ENCODE results near the gene SUGP2.

SUGP2 gene

GRCh38 chr19:18990128-18990708 is 43.1 kb downstream of the SUGP2 start:
- TF ChIP-seq CTCF (IDR thresholded peaks at IDR 0.05; ENCODE audit: borderline replicate concordance, control extremely low read depth, extremely low read depth, insufficient read depth, missing control alignments), result no peak
- in situ Hi-C loops (cut with MboI; ENCODE audit: low sequenced_read_pairs, unreplicated experiment), result no loop called here
- DNase-seq (ENCODE audit: low spot score), result no peak

GRCh38 chr19:18989316-18989715 is 44.0 kb downstream of the SUGP2 start:
- TF ChIP-seq CTCF (IDR thresholded peaks at IDR 0.05; ENCODE audit: borderline replicate concordance, control extremely low read depth, extremely low read depth, insufficient read depth, missing control alignments), result no peak
- in situ Hi-C loops (cut with MboI; ENCODE audit: low sequenced_read_pairs, unreplicated experiment), result no loop called here
- DNase-seq (ENCODE audit: low spot score), result no peak

GRCh38 chr19:18987456-18987855 is 45.9 kb downstream of the SUGP2 start:
- DNase-seq (ENCODE audit: low spot score), result no peak
- in situ Hi-C loops (cut with MboI; ENCODE audit: low sequenced_read_pairs, unreplicated experiment), result no loop called here
- TF ChIP-seq CTCF (IDR thresholded peaks at IDR 0.05; ENCODE audit: borderline replicate concordance, control extremely low read depth, extremely low read depth, insufficient read depth, missing control alignments), result no peak

DNA sequence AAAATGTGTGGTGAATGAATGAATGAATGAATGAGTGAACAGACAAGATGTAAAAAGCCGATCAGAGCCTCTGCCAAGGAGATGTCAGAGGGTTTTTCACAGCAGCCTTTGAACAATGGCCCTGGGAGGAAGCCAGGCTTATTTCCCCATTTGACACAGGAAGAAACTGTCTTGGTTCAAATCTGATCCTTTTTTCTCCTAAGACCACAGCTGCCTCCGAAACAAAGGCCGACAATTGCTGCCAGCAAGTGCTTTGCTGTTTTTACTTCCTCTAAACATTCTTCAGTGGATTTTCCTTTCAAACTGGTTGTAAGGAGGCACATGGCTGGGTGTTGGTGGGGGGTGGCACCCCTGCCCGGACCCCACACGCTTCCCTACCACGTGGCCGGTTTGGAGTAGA is 48.1 kb downstream of the SUGP2 start:
- in situ Hi-C loops (cut with MboI; ENCODE audit: low sequenced_read_pairs, unreplicated experiment), result no loop called here
- TF ChIP-seq CTCF (IDR thresholded peaks at IDR 0.05; ENCODE audit: borderline replicate concordance, control extremely low read depth, extremely low read depth, insufficient read depth, missing control alignments), result no peak
- no peak for DNase-seq (ENCODE audit: low spot score)

GRCh38 chr19:18984251-18984650 is 49.1 kb downstream of the SUGP2 start:
- no peak for TF ChIP-seq CTCF (IDR thresholded peaks at IDR 0.05; ENCODE audit: borderline replicate concordance, control extremely low read depth, extremely low read depth, insufficient read depth, missing control alignments)
- no peak for DNase-seq (ENCODE audit: low spot score)
- in situ Hi-C loops (cut with MboI; ENCODE audit: low sequenced_read_pairs, unreplicated experiment), result no loop called here

DNA sequence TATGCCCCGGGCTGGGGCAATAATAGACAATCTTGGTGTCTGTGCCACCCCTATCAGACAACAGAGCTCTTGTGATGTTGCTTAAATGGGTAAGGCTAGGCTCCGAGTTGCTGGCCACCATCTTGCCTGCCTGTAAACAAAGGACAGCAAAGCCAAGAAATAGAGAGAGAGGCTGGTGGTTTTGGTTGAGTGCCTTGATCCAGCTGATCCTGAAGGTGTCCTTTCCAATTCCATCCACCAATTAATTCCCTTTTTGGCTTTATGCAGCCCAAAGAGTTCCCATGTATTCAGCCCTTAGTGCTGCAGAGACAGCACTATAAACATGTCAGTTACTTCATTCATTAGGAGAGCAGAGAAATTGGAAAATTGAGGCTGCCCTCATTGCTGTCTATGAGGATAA is 50.6 kb downstream of the SUGP2 start:
- DNase-seq (ENCODE audit: low spot score), result no peak
- no peak for TF ChIP-seq CTCF (IDR thresholded peaks at IDR 0.05; ENCODE audit: borderline replicate concordance, control extremely low read depth, extremely low read depth, insufficient read depth, missing control alignments)
- in situ Hi-C loops (cut with MboI; ENCODE audit: low sequenced_read_pairs, unreplicated experiment), result no loop called here

Measured in GM13976 (cell line).